ENCODE measurements around the gene EFCAB6. TPM values are rescaled to one million over a fixed set of nuclear protein-coding genes. Genes with fewer than 3 reads are reported as not detected.
A peak's percentile ranks its signal among the peaks of the same experiment; 100 is the strongest.

EFCAB6 gene, protein sequence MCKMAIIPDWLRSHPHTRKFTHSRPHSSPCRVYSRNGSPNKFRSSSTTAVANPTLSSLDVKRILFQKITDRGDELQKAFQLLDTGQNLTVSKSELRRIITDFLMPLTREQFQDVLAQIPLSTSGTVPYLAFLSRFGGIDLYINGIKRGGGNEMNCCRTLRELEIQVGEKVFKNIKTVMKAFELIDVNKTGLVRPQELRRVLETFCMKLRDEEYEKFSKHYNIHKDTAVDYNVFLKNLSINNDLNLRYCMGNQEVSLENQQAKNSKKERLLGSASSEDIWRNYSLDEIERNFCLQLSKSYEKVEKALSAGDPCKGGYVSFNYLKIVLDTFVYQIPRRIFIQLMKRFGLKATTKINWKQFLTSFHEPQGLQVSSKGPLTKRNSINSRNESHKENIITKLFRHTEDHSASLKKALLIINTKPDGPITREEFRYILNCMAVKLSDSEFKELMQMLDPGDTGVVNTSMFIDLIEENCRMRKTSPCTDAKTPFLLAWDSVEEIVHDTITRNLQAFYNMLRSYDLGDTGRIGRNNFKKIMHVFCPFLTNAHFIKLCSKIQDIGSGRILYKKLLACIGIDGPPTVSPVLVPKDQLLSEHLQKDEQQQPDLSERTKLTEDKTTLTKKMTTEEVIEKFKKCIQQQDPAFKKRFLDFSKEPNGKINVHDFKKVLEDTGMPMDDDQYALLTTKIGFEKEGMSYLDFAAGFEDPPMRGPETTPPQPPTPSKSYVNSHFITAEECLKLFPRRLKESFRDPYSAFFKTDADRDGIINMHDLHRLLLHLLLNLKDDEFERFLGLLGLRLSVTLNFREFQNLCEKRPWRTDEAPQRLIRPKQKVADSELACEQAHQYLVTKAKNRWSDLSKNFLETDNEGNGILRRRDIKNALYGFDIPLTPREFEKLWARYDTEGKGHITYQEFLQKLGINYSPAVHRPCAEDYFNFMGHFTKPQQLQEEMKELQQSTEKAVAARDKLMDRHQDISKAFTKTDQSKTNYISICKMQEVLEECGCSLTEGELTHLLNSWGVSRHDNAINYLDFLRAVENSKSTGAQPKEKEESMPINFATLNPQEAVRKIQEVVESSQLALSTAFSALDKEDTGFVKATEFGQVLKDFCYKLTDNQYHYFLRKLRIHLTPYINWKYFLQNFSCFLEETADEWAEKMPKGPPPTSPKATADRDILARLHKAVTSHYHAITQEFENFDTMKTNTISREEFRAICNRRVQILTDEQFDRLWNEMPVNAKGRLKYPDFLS (N-terminal part only)
- total RNA-seq: 0.52 TPM

DNA sequence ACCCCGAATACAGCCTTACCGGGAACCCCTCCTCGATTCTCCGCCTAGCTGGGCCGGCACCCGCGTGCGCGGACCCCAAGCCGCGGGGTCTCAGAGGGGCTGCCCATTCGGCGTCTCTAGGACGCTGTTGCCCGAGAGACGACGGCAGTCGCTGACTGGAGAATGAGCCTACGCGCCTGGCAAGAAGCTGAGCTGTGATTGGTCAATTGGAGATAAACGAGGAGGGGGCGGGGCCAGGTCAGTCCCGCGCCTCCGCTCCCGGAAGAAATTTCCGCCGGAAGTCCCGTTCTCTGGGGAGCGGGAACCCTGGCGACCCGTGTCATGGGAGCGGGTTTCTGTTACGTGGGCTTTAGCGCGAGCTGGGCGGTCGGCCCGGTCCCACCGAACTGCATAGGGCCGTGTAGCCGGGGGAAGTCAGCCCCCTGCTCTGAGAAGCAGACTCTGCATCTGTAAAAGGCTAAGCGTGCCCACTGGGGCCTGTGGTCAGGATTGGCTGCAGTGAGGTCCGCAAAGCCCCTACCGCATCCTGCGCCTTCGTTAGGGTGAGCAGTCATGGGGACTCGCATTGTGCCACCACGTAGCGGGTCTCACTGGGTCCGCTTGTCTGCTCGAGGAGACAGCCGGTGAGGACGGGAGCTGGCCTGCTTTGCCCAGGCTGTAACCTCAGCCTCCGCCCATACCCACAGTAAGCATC, at the start of gene EFCAB6:
EFCAB6 (minus strand) TSS at position 157 of the 694 bp plus-strand sequence. CDS start 29,987 bp downstream, outside the sequence.
- Histone ChIP-seq H3K4me1 (ENCODE audit: insufficient read depth, low read length) (peaks cover 17% of the 10 kb centered on the region), H3K4me3 (ENCODE audit: low read length) (peak within 1 kb of the TSS; percentile 84), H3K27me3 (ENCODE audit: insufficient read depth, low read length) (no peaks in the 10 kb centered on the region), H3K9me3 (ENCODE audit: low read depth, low read length) (no peaks in the 10 kb centered on the region)

DNA sequence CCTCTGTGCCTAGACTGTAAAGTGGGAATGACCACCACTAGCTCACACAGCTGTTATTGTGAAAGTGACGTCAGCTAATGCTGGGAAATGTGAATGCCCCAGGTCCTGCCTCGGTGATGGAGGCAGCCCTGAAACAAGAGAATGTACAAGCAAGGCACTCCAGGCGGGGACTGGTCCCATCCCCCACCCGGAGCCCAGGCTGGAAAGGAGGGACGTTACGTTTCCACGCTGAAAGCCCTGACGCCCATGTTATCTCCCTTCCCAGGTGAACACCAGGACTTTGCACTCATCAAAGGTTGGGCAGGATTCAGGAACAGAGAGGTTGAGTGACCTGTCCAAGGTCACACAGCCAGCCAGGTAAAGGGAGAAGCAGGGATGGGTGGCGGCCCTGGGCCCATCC, 49.4 kb upstream of the EFCAB6 start:
- Histone ChIP-seq H3K4me3 (ENCODE audit: low read length) (no peak overlapping the region), H3K4me1 (ENCODE audit: insufficient read depth, low read length) (no peaks in the 10 kb centered on the region), H3K27me3 (ENCODE audit: insufficient read depth, low read length) (peaks cover 29% of the 10 kb centered on the region), H3K9me3 (ENCODE audit: low read depth, low read length) (no peaks in the 10 kb centered on the region)

DNA sequence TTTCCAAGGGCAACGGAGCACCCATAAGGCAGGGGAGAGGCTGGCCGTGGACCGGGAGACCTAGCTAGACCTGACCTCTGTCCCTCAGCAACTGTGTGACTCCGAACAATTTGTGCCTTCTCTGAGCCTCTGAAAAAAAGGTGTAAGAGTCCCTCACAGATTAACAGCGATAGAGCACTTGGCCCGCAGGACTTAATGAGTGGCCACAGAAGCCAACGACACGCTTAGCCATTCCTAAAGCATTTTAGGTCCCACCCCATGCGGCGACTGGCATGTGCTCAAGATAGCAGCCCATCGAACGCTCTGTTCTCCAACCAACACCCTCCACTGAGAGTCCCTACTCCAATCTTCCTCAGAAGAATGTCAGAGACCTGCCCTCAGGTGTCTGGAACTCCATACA, 48.7 kb upstream of the EFCAB6 start:
- peaks cover 29% of the 10 kb centered on the region for H3K27me3 ChIP-seq (ENCODE audit: insufficient read depth, low read length)
- no peak overlapping the region for H3K4me3 ChIP-seq (ENCODE audit: low read length)
- H3K4me1 ChIP-seq (ENCODE audit: insufficient read depth, low read length): no peaks in the 10 kb centered on the region
- H3K9me3 ChIP-seq (ENCODE audit: low read depth, low read length): no peaks in the 10 kb centered on the region

DNA sequence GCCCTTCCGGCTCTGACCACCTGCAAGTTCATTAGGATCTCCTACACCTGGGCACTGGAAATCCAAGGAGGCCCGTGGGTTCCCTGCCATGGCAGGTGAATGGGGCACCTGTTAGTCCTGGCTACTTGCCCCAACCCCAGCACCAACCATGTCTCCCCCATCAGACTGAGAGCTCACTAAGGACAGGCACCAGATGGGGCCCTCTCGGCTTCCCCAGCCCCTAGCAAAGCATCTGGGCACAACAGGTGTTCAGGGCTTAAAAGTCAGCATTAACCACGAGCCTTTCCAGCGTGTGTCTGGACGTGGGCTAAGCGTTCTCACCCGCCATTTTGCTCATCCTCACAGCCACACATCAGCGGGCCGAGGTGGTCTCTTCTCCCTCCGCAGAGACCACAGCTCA, 48.0 kb upstream of the EFCAB6 start:
- no peak overlapping the region for H3K4me3 ChIP-seq (ENCODE audit: low read length)
- H3K4me1 ChIP-seq (ENCODE audit: insufficient read depth, low read length): no peaks in the 10 kb centered on the region
- no peaks in the 10 kb centered on the region for H3K9me3 ChIP-seq (ENCODE audit: low read depth, low read length)
- H3K27me3 ChIP-seq (ENCODE audit: insufficient read depth, low read length): peaks cover 26% of the 10 kb centered on the region

DNA sequence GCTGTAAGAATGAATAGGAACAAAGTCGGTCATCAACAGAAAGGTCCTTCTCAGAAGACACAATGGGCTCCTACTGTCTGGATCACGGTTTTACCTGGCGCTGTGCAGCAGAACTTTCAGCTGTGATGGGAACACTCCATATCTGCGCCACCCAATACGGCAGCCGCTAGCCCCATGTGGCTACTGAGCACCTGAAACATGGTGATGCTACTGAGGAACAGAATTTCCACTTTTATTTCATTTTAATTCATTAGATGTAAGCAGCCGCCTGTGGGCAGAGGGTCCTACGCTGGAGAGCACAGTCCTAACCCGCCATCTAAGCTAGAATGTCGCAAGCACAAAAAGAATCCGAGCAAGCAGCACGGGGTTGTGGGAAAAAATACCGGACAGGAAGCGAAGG, 47.5 kb upstream of the EFCAB6 start:
- H3K4me3 ChIP-seq (ENCODE audit: low read length): no peak overlapping the region
- H3K4me1 ChIP-seq (ENCODE audit: insufficient read depth, low read length): no peaks in the 10 kb centered on the region
- peaks cover 26% of the 10 kb centered on the region for H3K27me3 ChIP-seq (ENCODE audit: insufficient read depth, low read length)
- H3K9me3 ChIP-seq (ENCODE audit: low read depth, low read length): no peaks in the 10 kb centered on the region

DNA sequence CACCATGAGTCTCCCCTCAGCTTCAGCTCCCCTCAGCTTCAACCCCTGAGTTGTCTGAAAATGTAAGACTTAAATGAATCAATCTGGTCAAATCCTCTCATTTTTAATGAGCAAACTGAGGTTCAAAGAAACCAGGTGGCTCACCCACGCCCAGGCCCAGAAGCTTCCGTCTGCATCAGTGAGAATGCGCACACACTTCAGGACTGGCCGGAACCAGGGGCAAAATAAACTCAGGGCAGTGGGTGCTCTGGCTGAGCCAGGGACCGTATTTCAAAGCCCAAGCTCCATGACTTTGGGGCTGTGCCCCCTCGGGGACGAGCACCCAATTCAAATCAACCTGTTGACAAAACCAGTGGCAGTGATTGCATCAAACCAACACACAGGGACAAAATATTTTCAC, 47.1 kb upstream of the EFCAB6 start:
- peaks cover 24% of the 10 kb centered on the region for H3K27me3 ChIP-seq (ENCODE audit: insufficient read depth, low read length)
- H3K9me3 ChIP-seq (ENCODE audit: low read depth, low read length): no peaks in the 10 kb centered on the region

DNA sequence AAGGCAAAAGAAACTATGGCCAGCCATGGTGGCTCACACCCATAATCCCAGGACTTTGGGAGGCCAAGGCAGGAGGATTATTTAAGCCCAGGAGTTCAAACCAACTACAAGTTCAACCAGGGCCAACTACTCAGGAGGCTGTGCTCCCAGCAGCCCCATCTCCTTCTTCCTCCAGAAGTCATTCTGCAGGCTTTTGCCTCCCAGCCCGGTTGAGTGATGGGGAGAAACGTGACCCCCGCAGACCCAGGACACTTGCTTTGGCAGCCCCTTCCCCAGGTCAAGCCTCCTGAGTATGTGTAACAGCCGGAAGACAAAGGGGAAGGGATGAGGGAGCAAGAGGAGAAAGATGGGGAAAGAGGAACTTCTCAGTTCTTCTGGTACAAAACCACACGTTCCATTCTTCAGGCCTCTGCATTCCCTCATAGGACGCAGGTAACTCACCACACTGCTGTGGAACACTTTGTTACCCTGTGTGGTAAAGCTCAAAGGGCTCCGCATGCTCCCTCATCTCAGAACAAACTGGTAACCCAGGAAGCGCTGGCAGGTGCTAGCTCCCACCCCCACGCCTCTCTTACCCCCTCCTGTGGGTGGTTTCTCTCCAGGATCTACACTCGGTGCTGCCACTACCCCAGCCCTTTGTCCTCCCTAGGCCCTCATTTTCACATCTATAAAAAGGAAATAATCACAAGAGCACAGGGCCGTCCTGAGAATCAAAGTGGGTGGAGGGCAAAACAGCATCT, 46.2 kb upstream of the EFCAB6 start:
- H3K9me3 ChIP-seq (ENCODE audit: low read depth, low read length): no peaks in the 10 kb centered on the region
- H3K27me3 ChIP-seq (ENCODE audit: insufficient read depth, low read length): peaks cover 16% of the 10 kb centered on the region
- no peaks in the 10 kb centered on the region for H3K4me1 ChIP-seq (ENCODE audit: insufficient read depth, low read length)
- no peak overlapping the region for H3K4me3 ChIP-seq (ENCODE audit: low read length)

More for the DNA sequence above, 47.1 kb upstream of the EFCAB6 start:
- no peak overlapping the region for H3K4me3 ChIP-seq (ENCODE audit: low read length)
- no peaks in the 10 kb centered on the region for H3K4me1 ChIP-seq (ENCODE audit: insufficient read depth, low read length)

DNA sequence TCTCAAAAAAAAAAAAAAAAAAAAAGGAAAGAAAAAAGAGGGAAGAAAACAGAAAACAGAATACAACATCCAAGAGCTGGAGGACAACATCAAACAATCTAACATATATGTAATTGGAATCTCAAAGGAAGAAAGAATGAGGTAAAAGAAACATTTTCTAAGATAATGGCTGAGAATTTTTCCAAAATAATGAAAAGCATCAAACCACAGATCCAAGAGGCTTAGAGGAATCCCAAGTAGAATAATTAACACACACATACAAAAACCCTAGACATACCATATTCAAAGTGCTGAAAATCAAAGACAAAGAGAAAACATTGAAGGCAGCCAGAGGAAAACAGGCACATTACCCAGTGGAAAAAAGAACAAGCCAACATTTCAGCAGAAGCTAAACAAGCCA, 45.3 kb upstream of the EFCAB6 start:
- Histone ChIP-seq H3K9me3 (ENCODE audit: low read depth, low read length) (no peaks in the 10 kb centered on the region), H3K4me1 (ENCODE audit: insufficient read depth, low read length) (no peaks in the 10 kb centered on the region), H3K4me3 (ENCODE audit: low read length) (no peak overlapping the region), H3K27me3 (ENCODE audit: insufficient read depth, low read length) (peaks cover 7% of the 10 kb centered on the region)

DNA sequence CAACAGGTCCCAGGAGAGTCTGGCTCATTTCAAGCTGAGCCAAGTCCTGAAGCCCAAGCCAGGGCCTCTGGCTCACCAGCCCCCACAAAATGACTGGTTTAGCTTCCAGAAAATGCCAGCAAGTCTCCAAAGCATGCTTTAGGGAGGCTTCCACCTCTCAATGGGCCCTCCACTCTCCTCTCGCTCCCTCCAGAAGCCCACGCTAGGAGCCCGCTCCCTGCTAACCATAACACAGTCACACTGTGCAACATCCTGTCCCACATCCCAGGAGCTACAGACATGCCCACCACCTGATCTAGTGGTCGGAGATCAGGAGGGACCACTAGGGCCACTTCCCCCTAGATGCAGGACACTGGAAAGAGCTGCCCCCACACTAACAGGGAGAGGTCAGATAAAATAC, 43.3 kb upstream of the EFCAB6 start:
- Histone ChIP-seq H3K9me3 (ENCODE audit: low read depth, low read length) (no peaks in the 10 kb centered on the region), H3K4me3 (ENCODE audit: low read length) (no peak overlapping the region), H3K4me1 (ENCODE audit: insufficient read depth, low read length) (no peaks in the 10 kb centered on the region), H3K27me3 (ENCODE audit: insufficient read depth, low read length) (no peaks in the 10 kb centered on the region)

DNA sequence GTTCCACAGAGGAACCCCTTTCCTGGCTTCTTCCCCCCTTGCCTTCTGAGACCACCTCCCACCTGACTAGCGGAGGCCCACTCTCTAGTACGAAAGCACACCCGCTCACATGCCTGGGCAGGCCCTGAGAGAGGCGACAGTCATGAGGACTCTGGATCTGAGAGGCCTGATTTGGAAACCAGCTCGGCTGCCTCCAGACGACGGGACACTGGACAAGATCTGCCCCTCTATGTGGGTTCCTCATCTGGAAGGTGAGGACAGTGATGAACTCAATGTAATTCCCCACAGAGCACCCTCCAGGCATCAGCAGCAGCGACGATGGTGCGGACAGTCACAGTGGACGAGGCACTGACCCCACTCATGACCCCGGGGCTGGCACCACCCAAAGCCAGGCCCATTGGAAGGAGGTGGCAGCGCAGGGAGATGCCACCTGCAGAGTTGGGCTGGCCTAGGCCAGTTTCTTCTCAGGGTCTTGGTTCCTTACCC, 42.7 kb upstream of the EFCAB6 start:
- no peak overlapping the region for H3K4me3 ChIP-seq (ENCODE audit: low read length)
- no peaks in the 10 kb centered on the region for H3K27me3 ChIP-seq (ENCODE audit: insufficient read depth, low read length)

DNA sequence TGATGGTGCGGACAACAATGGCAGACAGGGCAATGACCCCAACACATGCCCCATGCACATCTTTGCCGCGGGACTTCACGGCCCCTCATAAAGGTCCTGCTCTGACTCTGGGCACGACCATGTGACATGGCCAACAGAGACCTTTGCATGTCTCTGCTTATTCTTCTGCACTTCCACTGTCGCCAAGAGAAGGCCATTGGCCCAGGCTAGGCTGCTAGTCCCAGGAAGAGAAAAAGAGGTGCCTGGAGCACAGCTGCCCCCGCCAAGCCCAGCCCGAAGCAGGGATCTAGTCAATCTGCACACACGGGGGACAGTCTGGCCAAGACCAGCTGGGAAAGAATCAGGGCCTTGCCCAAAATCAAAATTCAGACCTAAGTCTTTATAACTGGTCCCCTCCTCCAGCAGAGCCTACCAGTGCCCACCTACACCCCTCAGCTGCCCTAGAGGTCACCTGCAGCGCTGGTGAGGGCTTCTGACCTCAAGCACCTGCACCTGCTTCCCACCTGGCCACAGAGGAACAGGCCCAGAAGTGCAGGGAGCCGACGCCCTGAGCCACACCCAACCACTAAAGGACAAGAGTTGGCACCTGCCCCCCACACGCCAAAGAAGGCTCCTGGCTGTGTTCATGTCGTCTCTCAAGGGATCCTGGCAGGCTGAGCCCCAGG, 42.1 kb upstream of the EFCAB6 start:
- no peaks in the 10 kb centered on the region for H3K4me1 ChIP-seq (ENCODE audit: insufficient read depth, low read length)
- H3K27me3 ChIP-seq (ENCODE audit: insufficient read depth, low read length): no peaks in the 10 kb centered on the region
- no peaks in the 10 kb centered on the region for H3K9me3 ChIP-seq (ENCODE audit: low read depth, low read length)
- H3K4me3 ChIP-seq (ENCODE audit: low read length): no peak overlapping the region

More for the DNA sequence above, 42.7 kb upstream of the EFCAB6 start:
- H3K4me1 ChIP-seq (ENCODE audit: insufficient read depth, low read length): no peaks in the 10 kb centered on the region
- H3K9me3 ChIP-seq (ENCODE audit: low read depth, low read length): no peaks in the 10 kb centered on the region

DNA sequence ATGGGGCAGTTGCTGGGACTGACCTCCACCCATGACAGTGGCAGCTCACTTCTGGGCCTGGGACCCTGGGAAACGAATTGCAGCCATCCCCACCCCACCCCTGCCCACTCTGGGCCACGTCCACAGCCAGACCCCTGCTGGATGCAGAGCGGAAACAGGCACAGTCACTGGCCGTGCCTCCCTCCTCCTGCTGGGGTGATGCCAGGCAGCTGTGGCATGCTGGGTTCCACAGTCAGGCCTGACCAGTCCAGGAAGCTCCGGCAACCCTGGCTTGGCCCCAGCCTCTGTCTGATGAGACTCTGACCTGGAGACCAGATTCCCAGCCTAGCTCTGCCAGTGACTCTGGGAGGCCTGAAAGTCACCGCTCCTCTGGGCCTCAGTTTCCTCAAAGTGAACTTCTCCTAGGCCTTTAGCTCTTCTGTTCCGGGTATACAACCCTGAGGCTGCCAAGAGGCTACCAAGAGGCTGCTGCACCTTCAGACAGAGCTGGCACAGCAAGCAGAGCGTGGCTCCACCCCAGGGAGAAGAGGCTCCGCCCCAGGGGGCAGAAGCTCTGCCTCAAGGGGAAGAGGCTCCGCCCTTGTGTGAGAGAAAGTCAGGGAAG, 41.3 kb upstream of the EFCAB6 start:
- H3K27me3 ChIP-seq (ENCODE audit: insufficient read depth, low read length): no peaks in the 10 kb centered on the region
- no peaks in the 10 kb centered on the region for H3K4me1 ChIP-seq (ENCODE audit: insufficient read depth, low read length)
- no peaks in the 10 kb centered on the region for H3K9me3 ChIP-seq (ENCODE audit: low read depth, low read length)
- no peak overlapping the region for H3K4me3 ChIP-seq (ENCODE audit: low read length)
